GM18508 (cell line): ENCODE measurements around the gene CREB3L4.
"Not testable (repeated sequence)": the region's sequence is repeated elsewhere in the genome, so short reads cannot be mapped to it uniquely, and the experiment has no call there.

Experiments used
- ATAC-seq: cut with Tn5 transposase; IDR thresholded peaks from one replicate; pipeline ENCODE4 v1.9.1; 2021; ENCODE audit warnings: moderate number of reproducible peaks; ENCODE audit not compliant: insufficient read depth, unreplicated experiment

The CREB3L4 gene

DNA sequence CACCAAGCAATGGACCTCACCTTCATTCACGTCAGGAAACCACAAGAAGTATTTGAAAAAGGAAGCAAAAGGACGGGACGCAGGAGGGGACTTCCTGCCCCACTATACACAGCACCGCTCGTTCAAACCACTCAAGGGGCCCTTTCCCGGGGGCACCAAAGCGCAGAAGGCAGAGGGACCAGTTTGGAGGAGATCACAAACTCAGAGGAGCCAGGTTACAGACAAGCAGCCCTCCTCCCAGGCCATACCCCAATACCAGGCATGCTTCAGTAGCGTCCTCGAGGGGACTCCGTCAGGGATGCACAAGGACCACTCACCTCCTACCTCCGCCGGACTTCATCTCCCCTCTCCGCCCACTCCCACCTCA lies 10.0 kb upstream of the CREB3L4 start:
- ATAC-seq = no peak

DNA sequence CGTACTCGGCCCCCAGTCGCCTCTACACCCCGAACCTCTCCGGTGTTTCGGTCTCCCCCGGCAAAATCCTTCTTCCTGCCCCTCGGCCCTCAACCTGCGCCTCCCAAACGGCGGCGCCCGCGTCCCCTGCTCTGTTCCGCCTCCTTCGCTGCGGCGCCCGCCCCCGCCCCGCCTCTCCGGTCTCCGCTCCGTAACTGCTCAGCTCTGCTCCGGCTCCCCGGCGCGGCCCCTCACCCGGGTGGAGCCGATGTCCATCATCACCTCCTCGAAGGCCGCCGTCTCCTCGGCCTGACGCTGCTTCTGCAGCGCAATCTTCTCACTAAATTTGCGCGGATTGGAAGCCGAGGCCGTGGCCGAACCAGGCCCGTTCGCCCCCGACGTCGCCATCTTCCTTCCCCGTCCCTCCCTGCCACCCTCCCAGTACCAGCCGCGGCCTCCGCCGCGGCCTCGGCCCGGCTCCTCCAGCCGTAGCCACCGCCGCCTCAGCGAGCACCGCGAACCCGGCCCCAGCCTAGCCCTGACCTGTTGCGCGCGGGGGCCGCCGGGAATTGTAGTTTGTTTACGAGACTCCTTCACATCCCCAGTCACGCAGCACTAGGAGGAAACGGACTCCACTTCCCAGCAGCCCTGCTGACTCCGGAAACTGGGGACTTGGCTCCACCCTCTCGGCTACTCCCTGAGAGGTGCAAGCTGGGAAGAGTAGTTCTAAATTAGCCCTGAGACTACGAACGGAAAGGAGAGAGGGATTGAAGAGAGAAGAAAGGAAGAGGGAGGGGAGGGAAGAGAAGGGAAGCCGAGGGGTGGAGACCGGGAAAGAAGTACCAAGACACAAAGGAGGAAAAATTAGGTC lies 9.4 kb upstream of the CREB3L4 start, which contains the start of gene CRTC2:
Gene CRTC2 (minus strand): TSS at position 502 of the 850 bp plus-strand sequence. CDS start 115 bp downstream, at position 387.
- ATAC-seq = peak; percentile 56

DNA sequence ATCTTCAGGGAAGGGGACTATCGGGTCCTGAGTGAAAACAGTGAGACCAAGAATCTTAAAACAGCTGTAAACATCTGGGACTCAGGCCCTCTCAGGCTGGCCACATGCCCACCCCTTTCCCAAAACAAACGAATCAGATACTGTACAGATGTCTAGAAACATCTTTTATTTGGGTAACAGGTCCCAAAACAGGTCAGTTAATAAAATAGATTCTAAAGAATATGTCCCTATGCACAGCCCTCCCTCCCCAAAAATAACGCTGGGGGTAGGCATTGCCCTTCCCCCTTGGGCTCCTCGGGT lies 8.8 kb upstream of the CREB3L4 start:
- no peak for ATAC-seq

DNA sequence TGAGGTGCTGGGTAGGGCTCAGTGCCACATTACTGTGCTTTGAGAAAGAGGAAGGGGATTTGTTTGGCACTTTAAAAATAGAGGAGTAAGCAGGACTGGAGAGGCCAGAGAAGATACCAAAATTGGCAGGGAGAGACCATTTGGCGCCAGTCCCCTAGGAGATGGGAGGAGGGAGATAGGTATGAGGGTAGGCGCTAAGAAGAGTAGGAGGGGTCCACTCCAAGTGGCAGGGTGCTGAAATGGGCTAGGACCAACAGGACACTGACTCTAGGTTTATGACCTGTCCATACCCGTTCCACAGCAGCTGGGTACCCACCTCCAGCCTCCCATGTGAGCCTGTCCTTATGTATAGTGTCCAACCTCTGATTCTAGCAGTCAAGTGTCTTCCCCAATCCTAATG lies 8.2 kb upstream of the CREB3L4 start:
- ATAC-seq = no peak

DNA sequence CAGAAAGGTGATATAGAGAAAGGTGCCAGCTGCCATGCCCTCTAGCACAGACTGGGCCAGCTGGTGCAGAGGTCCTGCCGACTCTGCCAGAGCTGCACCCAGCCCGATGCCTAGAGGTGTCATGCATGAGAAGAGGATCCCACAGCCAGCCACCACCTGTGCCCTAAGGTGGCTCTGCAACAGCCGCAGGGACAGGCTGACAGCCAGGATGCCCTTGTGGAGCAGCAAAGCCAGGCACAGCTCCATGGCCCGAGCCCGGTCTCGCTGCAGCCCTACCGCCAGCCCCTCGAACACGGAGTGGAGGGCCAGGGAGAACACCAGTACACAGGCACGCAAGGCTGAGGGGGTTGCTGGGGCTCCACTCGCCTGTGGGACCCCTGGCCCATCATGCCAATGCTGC lies 7.5 kb upstream of the CREB3L4 start:
- ATAC-seq = no peak

DNA sequence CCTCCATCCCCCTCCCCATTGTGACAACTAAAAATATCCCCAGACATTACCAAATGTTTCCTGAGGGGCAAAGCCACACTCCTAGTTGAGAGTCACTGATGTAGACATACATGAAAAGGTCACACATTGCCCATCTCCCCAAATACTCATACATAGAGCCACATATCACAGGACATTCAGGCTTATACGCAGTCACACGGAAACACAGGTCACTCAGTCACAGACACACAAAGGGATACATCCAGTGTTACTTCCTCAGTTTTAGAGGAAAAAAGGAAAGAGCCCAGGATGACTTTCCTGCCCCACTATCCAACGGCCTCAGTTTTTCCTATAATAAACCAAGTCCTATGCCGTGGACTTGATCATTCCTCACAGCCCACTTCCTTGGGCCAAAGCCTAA lies 6.3 kb upstream of the CREB3L4 start:
- no peak for ATAC-seq

DNA sequence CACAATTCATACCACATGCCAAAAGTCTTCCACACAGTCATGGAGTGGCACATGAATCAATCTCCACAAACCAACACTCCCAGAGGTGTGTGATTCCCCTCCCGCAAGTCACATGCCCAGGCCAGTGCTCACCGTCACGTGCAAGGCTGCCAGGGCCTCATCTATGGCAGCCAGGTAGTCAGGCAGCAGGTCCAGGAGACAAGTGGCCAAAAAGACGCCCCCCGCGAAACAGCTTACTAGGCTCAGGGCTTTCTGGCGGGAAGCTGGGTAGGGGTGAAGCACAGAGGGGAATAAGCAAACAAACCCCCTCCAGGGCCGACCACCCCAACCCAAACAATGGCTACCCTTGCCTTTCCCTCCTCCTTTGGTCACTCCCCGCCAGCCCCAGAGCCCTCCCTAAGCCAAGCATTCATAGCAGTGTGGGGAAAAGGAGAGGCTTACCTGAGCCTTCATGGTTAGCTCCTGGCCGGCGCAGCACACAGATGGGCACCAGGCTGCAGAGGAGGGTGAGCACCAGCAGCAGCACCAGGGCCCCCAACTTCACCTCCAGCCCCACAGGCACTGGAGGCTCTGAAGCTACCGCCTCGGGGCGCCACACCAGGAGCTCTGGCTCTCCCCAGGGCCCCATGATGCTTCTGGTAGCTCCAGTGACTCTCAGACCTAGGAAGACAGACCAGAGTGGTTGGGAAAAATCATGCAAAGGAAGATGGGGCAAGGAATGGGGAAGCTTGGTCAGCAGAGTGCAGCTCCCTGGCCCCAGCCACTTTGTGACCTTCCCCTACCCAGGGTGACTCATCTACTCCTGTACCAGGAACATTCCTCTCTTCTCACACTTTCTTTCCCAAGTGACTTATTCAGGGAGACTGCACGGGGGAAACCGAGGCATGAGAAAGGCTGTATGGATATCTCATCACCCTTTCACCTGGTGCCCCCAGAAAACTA lies 5.3 kb upstream of the CREB3L4 start:
- ATAC-seq = no peak

DNA sequence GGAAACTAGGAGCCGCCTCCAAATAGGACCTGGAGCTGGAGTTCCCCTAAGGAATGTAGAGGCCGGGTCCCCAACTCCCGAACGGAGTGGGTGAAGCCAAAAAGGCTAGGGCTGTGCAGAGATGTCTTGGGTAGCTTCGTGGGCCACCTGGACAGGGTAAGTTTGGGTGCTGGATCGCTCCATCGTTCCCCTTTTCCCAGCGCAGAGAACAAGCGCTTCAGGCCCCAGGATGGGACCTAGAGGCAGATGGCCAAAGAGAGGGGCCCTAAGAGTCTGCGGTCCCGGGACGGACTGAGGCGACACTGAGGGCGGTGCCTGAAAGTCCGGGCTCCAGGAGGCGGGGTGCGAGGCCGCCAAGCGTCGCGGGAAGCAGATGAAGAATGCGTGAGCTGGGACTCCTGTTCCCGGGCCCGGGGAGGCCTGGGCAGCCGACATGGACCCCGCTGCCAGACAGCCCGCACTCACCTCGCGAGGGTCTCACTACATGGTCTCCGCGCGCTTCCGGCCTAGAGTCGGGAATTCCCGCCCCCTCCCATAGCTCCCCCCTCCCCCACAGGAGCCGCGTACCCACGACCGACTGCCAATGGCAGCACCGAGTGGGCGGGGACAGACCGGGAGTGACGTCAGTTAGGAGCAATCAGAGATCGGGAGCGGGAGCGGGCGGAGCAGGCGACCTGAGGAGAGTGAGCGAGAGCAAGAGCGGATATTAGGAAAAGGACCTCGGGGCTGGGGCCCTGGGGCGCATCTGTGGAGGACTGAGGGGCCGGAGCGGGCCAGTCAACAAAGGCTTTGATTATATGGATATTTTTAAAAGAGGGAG lies 4.5 kb upstream of the CREB3L4 start, which contains the start of gene SLC39A1:
Gene SLC39A1 (minus strand): TSS at position 508 of the 820 bp plus-strand sequence. CDS start 822 bp downstream, outside the sequence.
- ATAC-seq = no peak

DNA sequence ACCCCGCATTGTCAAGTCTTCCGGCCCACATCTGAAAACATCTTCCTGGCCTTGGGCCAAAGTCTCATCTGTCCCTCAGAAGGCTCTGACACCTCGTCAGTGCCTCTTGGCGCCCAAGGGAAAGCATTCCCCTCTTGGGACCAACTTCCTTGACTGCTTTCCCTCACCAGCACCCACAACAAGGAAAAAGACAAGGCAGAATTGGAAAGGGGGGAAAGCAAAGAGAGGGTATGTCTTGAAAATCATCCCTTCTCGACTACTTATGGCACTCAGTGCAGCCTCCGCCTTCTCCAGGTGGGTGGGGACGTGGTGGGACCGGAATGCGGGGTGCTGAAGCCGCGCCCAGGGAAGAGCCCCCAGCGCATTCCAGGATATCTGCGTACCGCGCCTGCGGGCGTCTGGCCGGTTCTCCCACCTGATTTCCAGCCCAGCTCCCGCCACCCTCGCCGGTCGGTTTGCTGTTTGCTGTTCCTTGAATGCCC lies 3.8 kb upstream of the CREB3L4 start:
- no peak for ATAC-seq

DNA sequence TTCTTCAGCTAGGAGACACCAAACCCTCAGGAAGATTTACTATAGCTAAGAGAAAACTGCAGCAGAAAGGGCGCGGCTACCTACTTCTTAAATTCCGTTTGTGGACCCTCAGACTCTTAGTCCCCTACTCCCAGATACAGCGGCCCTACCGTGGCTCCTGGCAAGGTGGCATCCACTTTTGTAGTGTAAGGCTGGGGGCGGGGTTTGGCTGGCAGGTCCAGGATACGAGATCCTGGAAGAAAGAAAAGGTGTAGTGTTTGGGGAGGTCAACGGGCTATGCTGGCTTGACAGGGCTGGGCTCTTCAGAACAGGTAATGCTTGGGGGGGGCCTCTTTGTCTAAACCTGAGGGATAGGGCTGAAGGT lies 280 bp downstream of the CREB3L4 start:
- ATAC-seq = no peak

DNA sequence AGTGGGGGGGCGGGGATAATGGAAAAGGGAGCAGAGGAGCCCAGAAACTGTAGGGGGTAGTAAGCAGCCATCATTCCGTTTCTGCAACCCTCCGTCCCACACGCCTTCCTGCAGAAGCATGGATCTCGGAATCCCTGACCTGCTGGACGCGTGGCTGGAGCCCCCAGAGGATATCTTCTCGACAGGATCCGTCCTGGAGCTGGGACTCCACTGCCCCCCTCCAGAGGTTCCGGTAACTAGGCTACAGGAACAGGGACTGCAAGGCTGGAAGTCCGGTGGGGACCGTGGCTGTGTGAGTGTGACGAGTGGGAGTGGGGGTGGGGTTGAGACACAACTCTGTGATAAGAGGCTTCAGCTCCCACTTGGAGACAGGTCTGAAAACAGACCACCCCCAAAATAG lies 706 bp downstream of the CREB3L4 start:
- ATAC-seq = no peak

DNA sequence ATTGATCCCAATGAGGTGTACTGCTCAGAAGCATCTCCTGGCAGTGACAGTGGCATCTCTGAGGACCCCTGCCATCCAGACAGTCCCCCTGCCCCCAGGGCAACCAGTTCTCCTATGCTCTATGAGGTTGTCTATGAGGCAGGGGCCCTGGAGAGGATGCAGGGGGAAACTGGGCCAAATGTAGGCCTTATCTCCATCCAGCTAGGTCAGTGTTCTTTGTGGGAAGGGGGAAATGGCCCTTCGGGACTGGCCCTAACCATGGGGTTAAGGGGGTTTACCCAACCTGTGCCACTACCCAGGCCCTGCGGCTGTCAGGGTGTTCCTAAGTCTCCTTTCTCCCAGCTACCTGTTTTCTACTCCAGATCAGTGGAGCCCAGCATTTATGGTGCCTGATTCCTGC lies 1.3 kb downstream of the CREB3L4 start:
- ATAC-seq = no peak

DNA sequence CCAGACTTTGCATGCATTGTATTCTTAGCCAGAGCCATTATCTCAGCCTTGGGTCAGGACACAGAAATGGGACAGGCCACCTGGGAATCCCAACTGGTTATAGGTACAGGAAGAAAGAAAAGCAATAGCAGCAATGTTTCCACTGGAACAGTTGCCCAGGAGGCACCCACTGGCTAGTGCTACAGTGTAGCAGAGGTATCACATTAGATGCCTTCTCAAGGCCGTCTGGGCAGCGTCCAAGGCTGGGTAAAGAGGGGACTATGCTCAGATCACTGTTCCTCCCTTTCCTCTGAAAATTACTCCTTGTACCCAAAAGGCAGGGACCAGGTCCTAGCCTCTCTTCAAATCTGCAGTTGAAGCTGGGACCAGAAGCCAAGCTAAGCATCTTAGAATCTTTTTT lies 2.6 kb downstream of the CREB3L4 start:
- no peak for ATAC-seq

DNA sequence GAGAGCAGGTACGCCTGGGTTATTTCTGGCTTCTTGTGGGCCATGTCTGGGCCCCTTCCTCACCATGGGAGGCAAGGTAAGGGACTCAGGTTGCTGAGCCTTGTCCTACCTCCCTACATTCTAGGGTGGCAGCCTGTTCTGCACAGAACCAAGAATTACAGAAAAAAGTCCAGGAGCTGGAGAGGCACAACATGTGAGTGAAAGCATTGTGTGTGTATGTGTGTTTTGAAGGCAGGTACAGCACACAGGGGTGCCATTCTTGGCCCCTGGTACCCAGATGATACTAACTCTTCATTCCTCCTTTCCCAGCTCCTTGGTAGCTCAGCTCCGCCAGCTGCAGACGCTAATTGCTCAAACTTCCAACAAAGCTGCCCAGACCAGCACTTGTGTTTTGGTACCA lies 5.4 kb downstream of the CREB3L4 start:
- no peak for ATAC-seq

DNA sequence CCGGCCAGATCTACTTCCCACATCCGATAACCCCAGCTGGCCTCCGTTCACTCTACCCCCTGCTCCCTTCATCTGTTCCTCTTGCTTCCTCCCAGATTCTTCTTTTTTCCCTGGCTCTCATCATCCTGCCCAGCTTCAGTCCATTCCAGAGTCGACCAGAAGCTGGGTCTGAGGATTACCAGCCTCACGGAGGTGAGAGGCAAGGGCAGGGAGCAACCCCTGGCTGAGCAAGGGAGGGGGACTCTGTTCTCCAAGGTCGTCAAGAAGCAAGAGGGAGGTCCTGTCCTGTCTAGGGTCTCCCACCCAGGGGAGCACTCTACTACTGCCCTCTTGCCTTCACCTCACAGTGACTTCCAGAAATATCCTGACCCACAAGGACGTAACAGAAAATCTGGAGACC lies 5.8 kb downstream of the CREB3L4 start:
- no peak for ATAC-seq

DNA sequence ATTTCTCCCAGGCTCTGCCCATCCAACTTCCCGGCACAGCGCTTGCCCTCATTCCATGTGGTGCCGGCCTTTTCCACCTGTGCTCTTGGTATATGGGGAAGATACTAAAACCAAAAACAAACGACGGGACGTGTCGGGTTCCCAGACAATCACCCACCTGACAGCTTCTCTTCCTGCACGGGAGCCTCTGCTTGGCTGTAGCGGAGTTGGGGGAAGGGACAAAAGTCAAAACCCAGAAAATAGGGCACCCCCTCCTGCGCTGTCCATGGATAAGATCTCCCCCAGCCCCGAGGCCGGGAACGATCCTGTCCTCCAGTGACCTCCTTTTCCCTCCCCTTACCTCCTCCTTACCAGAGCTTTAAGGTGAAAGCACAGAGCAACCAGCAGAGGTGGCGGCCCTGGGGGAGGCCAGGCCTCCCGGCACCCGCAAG lies 9.1 kb downstream of the CREB3L4 start:
- ATAC-seq = no peak

DNA sequence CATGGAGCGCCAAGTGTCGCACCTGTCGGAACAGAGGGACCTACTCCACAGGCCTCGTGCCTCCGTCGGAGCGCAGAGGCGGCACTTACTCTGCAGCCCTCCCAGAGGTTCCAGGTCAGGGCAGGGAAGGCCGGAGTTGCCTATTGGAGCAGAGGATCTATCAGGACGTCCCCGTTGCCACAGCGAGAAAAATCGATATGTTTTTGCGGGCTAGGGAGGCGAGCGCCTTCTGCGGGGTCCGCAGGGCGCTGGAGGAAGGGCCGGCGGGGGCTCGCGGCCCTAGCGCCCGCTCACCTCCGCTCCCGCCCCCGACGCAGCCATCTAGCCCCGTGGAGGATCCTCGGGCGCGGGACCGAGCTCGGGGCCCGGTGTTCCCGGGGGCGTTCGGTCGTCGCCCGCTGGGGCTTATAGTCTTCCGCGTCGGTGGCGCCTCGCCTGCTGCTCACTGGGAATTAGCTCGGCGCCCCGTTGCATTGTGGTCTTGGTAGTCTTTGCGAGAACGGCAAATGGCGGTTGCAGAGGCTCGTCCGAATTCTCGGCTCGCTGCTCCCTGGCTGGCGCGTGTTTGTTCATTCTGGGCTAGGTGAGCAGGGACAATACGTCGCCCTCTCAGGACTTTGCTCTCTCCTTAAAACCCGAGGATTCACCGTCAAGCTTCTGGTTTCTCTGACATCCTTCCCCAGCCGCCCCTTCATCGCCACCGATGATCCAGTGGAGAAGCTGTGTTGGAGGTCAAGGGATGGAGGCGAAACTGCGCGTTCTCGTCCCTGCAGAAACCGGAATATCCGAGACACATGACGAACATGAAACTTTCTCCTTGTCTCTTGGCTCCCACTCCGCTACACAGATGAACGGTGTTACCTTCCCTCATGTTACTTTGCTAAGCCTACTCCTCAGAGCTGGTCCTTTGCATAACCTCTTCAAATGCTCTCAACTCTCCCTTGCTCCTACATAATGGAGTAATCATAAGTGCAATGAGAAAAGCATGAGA lies 9.8 kb downstream of the CREB3L4 start, which contains the start of gene JTB:
Gene JTB (minus strand): TSS at position 425 of the 991 bp plus-strand sequence. CDS start 422 bp downstream, at position 3.
- ATAC-seq = no peak

DNA sequence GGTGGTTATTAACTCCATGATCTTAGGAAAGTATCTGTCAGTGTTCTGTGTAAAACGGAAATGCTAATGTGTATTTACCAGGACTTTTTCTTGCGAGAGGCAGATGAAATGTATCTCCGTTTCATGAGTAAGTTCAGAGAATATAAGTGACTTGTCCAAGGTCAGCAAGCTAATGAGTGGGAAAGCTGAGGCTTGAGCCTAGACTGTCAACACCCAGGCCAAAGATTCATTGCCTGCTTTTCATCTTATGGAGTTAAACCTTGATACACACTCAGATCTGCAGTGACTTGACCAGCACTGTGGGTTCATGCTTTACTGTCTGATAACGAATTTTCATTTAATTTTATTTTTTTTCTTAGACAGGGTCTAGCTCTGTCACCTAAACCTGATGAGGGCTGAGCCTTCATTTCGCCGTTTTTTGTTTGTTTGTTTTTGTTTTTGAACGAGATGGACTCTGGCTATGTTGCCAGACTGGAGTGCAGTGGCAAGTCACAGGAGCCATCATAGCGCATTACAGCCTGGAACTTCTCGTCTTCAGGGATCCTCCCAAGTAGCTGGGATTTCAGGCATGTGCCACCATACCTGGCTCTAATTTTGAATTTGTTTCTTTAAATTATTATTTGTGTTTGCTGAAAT lies 10.7 kb downstream of the CREB3L4 start:
- no peak for ATAC-seq

DNA sequence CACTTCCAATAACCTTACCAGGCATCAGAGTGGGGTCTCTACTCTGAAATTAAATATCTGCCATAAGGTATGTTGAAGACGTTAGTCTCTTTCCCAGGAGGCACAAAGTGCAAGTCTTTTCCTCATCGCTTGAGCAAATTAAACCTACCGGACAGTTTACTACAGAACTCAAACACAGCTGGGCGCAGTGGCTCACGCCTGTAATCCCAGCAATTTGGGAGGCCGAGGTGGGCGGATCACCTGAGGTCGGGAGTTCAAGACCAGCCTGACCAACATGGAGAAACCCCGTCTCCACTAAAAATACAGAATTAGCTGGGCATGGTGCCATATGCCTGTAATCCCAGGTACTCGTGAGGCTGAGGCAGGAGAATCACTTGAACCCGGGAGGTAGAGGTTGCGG lies 11.4 kb downstream of the CREB3L4 start:
- not testable (repeated sequence) for ATAC-seq
